ENCODE measurements around the gene HINFP.
A peak's percentile ranks its signal among the peaks of the same experiment; 100 is the strongest.
"Not testable (repeated sequence)": the region's sequence is repeated elsewhere in the genome, so short reads cannot be mapped to it uniquely, and the experiment has no call there.

The HINFP gene

DNA sequence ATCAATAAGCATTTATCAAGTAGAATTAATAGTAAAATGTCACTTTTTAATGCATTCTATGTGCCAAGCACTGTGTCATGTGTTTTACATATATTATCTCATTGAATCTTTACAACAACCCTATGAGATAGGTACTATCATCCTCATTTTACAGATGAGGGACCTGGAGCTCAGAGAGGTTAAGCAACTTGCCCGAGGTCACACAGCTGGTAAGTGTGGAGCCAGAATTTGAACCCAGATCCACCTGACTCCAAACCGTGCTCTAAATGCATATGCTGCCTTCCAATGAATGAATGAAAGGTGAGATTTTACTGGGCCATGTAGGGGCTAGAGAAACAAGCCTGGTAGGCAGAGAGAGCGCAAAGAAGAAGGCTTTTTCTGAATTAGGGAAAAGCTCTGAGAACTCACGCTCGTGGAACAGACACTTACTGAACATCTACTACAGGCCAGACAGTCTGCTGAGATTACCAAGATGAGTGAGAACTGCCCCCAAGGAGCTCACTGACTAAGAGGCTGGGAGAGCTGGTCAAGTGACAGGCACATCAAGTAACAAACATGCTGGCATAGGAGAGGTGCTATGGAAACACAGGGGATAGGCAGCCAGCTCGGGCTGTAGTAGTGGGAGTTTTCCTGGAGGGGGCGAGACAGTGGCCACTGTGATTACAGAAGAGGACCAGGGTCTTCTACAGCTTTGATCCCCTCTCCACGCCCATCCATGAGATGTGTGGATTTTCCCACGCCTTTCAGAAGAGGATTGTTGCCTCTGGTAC lies 31.9 kb downstream of the HINFP start:
- Mint-ChIP-seq H3K9me3 (no peaks in the 10 kb centered on the region), H3K27me3 (peaks cover 83% of the 10 kb centered on the region), H3K27ac (no peak overlapping the region), H3K4me1 (peaks cover 20% of the 10 kb centered on the region), H3K4me3 (no peak overlapping the region), H3K36me3 (no peaks in the 10 kb centered on the region)
- ATAC-seq = no peak

DNA sequence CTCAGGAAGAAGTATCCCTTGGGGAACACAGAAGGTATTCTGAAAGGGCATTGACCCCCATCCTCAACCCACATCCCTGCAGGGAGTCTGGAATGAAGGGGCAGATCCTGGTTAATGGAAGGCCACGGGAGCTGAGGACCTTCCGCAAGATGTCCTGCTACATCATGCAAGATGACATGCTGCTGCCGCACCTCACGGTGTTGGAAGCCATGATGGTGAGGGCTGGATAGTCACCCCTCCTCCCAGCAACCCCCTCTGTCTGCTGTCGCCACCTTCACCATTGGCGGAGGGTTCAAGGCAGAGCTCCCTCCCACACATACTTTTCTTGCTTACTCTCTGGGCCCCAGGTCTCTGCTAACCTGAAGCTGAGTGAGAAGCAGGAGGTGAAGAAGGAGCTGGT lies 32.8 kb downstream of the HINFP start:
- H3K36me3 Mint-ChIP-seq = no peaks in the 10 kb centered on the region
- ATAC-seq = no peak
- peaks cover 14% of the 10 kb centered on the region for H3K4me1 Mint-ChIP-seq
- H3K27me3 Mint-ChIP-seq = peaks cover 76% of the 10 kb centered on the region
- no peak overlapping the region for H3K27ac Mint-ChIP-seq
- no peaks in the 10 kb centered on the region for H3K9me3 Mint-ChIP-seq
- H3K4me3 Mint-ChIP-seq = no peak overlapping the region

DNA sequence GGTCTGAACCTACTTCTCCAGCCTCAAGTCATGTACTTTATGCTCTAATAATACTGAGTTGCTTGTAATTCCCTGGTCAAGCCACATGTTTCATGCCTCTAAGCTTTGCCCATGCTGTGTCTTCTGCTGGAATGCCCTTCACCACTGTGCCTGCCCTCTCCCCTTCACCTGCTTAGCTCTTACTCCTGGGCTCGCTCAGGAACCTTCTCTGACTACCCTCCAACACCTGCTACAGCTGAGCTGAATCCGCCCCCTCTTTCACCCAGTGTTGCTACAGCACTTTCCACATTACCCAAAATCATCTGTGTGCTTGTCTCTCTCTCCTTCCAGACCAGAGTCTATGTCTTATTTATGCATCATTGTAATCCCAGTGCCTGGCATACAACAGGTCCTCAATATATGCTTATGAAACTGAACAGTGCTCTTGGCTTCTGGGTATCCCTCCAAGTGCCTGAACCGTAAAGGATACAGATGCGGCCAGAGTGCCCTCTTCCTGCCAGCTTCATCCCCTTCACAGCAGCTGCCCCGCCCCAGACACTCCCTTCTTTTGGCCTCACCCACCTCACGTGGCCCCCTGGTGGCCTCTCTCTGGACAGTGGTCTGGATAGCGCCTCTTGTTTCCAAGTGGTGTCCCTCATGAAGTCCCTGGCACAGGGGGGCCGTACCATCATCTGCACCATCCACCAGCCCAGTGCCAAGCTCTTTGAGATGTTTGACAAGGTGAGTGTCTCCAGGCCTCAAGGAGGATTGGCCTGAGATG lies 34.5 kb downstream of the HINFP start:
- no peaks in the 10 kb centered on the region for H3K36me3 Mint-ChIP-seq
- peaks cover 59% of the 10 kb centered on the region for H3K27me3 Mint-ChIP-seq
- no peak for ATAC-seq
- no peak overlapping the region for H3K4me3 Mint-ChIP-seq
- H3K27ac Mint-ChIP-seq = no peak overlapping the region
- no peaks in the 10 kb centered on the region for H3K9me3 Mint-ChIP-seq
- H3K4me1 Mint-ChIP-seq = peaks cover 7% of the 10 kb centered on the region

DNA sequence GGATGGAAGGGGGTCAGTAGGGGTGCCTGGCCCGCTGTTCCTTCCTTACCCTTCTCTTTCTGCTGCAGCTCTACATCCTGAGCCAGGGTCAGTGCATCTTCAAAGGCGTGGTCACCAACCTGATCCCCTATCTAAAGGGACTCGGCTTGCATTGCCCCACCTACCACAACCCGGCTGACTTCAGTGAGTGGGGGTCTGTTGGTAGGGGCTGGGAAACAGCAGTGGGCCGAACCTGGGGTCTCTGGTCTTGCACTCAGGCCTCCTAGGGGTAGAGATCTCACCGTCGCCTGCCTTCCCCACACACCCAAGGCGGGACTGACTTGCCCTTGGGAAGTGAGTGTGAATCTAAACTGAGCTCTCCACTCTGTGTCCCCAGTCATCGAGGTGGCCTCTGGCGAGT lies 35.1 kb downstream of the HINFP start:
- Mint-ChIP-seq H3K27ac (no peak overlapping the region), H3K4me3 (no peak overlapping the region), H3K36me3 (no peaks in the 10 kb centered on the region), H3K4me1 (peaks cover 7% of the 10 kb centered on the region), H3K27me3 (peaks cover 54% of the 10 kb centered on the region), H3K9me3 (no peaks in the 10 kb centered on the region)
- ATAC-seq = no peak

DNA sequence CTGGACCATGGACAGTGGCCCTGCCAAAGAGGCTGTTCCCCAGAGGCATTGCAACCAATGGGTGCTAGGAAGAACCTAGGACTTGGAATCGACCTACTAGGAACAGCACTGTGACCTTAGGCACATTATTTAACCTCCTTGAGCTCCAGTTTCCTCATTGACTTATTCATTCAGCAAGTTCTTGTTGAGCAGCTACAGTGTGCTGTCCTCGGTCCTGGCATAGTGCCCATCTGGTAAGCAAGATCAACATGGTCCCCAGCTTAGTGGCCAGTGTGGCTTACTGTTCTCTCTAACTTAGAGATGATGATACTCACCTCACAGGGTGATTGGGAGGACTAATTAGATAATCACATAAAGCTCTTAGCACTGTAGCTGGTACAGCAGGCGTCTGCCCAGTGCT lies 35.7 kb downstream of the HINFP start:
- H3K27ac Mint-ChIP-seq = no peak overlapping the region
- H3K36me3 Mint-ChIP-seq = no peaks in the 10 kb centered on the region

DNA sequence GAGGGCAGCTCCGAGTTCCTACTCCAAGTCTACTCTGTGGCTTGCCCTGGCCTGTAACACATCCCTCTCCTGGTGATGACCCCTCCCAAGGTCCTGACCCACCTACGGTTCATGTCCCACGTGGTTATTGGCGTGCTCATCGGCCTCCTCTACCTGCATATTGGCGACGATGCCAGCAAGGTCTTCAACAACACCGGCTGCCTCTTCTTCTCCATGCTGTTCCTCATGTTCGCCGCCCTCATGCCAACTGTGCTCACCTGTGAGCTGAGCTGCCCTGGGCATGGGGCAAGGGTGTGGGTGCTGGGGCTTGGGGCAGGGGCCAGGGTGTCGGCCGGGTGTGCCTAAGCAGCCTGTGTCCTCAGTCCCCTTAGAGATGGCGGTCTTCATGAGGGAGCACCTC lies 37.1 kb downstream of the HINFP start:
- peaks cover 34% of the 10 kb centered on the region for H3K27me3 Mint-ChIP-seq
- H3K36me3 Mint-ChIP-seq = no peaks in the 10 kb centered on the region
- ATAC-seq = no peak
- no peak overlapping the region for H3K27ac Mint-ChIP-seq
- no peaks in the 10 kb centered on the region for H3K9me3 Mint-ChIP-seq
- H3K4me3 Mint-ChIP-seq = no peak overlapping the region
- H3K4me1 Mint-ChIP-seq = peaks cover 7% of the 10 kb centered on the region

More for the DNA sequence above, 35.7 kb downstream of the HINFP start:
- no peaks in the 10 kb centered on the region for H3K9me3 Mint-ChIP-seq
- peaks cover 7% of the 10 kb centered on the region for H3K4me1 Mint-ChIP-seq
- peaks cover 48% of the 10 kb centered on the region for H3K27me3 Mint-ChIP-seq
- ATAC-seq = no peak
- no peak overlapping the region for H3K4me3 Mint-ChIP-seq

DNA sequence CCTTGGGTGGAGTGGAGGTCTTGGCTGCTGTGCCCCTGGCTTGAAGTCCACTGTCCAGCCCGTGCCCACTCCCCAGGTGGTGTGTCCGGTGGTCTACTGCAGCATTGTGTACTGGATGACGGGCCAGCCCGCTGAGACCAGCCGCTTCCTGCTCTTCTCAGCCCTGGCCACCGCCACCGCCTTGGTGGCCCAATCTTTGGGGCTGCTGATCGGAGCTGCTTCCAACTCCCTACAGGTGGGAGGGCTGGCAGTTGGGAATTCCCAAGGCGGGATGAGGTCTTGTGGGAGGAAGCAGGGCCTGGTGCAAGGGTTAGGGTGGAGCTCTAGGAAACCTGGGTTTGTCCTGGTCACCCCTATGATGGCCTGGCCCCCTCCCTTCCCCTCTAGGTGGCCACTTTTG lies 38.8 kb downstream of the HINFP start:
- ATAC-seq = no peak
- Mint-ChIP-seq H3K4me1 (peaks cover 7% of the 10 kb centered on the region), H3K9me3 (no peaks in the 10 kb centered on the region)

DNA sequence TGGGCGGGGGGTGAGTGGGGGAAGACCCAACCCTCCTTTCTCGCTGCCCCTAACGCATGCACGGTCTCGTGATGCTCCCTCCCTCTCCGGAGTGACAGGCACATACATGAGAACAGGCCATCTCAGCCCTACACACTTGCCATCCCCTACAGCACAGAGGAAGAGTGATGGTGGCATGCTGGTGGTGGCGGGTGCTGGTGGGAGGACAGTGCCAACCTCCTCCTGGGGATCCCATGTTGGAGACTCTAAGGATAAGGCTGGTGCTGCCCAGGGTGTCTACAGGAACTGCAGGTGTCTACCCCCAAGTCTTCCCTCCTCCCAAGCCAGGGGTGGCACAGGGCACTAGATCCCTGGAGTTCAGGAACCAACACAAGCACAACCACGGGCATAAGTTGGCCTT lies 40.5 kb downstream of the HINFP start:
- no peak overlapping the region for H3K27ac Mint-ChIP-seq
- no peaks in the 10 kb centered on the region for H3K36me3 Mint-ChIP-seq
- no peak for ATAC-seq
- H3K4me3 Mint-ChIP-seq = no peak overlapping the region
- no peaks in the 10 kb centered on the region for H3K4me1 Mint-ChIP-seq
- H3K27me3 Mint-ChIP-seq = no peaks in the 10 kb centered on the region
- no peaks in the 10 kb centered on the region for H3K9me3 Mint-ChIP-seq

More for the DNA sequence above, 38.8 kb downstream of the HINFP start:
- peaks cover 17% of the 10 kb centered on the region for H3K27me3 Mint-ChIP-seq
- H3K36me3 Mint-ChIP-seq = no peaks in the 10 kb centered on the region
- no peak overlapping the region for H3K27ac Mint-ChIP-seq
- H3K4me3 Mint-ChIP-seq = no peak overlapping the region

DNA sequence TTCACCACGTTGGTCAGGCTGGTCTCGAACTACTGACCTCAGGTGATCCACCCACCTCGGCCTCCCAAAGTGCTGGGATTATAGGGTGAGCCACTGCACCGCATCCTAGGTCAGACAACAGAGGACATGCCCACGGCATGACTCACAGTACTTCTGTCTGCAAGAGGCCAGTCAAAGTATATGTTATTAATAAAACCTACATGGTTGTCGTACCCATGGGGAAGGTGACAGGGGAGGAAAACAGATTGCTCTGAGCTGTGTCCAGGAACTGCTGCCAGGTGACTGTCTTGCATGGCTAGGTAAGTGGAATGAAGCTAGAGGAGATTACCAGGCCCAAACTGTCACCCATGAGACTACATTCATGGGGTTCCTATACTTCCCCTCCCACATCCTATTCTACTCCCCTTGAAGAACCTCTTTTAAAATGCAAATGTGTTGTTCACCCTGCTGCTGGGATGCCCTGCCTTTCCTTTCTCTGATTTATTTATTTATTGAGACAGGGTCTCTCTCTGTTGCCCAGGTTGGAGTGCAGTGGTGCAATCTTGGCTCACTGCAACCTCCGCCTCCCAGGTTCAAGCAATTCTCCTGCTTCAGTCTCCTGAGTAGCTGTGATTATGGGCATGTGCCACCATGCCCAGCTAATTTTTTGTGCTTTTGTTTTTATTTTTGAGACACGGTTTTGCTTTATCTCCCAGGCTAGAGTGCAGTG lies 45.1 kb downstream of the HINFP start:
- Mint-ChIP-seq H3K4me3 (no peak overlapping the region), H3K27me3 (no peaks in the 10 kb centered on the region), H3K36me3 (no peaks in the 10 kb centered on the region), H3K4me1 (peaks cover 7% of the 10 kb centered on the region), H3K9me3 (no peaks in the 10 kb centered on the region), H3K27ac (no peak overlapping the region)
- ATAC-seq = no peak

DNA sequence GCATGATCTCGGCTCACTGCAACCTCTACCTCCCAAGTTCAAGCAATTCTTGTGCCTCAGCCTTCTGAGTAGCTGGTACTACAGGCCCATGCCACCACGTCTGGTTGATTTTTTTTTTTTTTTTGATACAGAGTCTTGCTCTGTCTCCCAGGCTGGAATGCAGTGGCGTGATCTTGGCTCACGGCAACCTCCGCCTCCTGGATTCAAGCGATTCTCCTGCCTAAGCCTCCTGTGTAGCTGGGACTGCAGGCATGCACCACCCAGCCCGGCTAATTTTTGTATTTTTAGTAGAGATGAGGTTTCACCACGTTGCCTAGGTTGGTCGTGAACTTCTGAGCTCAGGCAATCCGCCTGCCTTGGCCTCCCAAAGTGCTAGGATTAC lies 45.7 kb downstream of the HINFP start:
- H3K4me1 Mint-ChIP-seq, H3K36me3 Mint-ChIP-seq, ATAC-seq, H3K27ac Mint-ChIP-seq, H3K9me3 Mint-ChIP-seq, H3K27me3 Mint-ChIP-seq, H3K4me3 Mint-ChIP-seq: not testable (repeated sequence)

DNA sequence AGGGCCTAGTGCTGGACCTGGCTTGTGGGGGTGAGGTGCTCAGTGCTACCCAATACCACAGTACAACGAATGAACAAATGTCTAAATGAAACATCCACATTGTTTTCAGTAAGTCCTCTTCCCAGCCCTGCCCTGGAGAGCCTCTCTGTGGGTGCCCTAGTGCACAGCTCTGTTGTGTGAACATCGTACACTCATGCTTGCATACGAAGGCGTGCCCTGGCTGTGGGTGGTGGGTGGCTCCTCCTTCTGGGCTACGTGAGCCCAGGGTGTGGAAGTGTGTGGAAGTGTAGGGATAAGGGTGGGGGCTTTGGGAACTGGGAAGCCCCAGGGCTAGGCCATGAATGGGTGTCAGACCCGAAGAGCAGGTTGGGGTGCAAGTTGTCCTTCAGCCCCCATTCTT lies 46.6 kb downstream of the HINFP start:
- ATAC-seq = no peak
- Mint-ChIP-seq H3K9me3 (no peaks in the 10 kb centered on the region), H3K36me3 (no peaks in the 10 kb centered on the region), H3K27me3 (no peaks in the 10 kb centered on the region), H3K27ac (peak overlapping the region; percentile 91), H3K4me1 (peaks cover 7% of the 10 kb centered on the region), H3K4me3 (peak overlapping the region; percentile 93)

DNA sequence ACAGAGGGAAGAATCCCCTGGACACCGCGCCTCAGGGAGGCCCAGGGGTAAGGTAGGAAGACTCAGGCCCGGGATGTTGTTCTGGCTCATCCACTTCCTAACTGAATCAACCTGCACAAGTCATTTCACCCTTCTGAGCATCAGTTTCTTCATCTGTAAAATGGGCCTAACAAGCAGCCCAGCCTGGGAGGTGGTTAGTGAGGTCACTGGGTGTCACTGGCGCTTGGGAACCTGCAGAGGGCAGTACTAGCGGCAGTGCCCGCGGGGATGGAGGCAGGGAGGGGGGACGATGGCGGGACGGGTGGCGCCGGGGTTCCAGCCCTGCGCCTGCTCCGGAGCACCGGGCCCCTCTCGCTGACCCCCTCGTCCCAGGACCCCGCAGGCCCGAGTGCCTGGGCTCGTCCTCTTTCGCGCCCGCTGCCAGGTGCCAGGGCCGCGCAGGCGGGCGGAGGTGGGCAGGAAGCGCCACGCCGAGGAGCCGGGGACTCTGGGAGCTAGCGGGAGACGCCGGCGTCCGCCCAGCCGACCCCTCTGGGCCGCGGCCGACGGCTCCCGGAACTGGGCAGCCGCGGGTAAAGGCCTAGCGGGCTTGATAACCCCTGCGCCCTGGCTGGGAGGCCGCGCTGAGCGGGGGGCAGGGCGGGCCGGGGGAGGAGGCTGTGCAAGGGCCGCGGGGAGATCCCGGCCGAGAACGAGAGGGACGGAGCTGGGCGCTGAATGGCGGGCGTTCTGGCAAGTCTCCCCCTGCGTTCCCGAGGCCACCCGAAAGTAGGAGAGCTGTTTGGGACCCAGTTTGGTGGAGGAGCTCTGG lies 47.3 kb downstream of the HINFP start, which contains the start of gene NLRX1:
Gene NLRX1, plus strand, starts transcription at position 255 of the 811 bp plus-strand sequence. CDS start 2,679 bp downstream, outside the sequence.
- peak within 1 kb of the TSS; percentile 91 for H3K27ac Mint-ChIP-seq
- H3K4me3 Mint-ChIP-seq = peak within 1 kb of the TSS; percentile 93
- H3K36me3 Mint-ChIP-seq = peaks cover under 1% of the 10 kb centered on the region
- peak; percentile 94 for ATAC-seq
- no peaks in the 10 kb centered on the region for H3K27me3 Mint-ChIP-seq
- no peaks in the 10 kb centered on the region for H3K9me3 Mint-ChIP-seq
- H3K4me1 Mint-ChIP-seq = peaks cover 7% of the 10 kb centered on the region

DNA sequence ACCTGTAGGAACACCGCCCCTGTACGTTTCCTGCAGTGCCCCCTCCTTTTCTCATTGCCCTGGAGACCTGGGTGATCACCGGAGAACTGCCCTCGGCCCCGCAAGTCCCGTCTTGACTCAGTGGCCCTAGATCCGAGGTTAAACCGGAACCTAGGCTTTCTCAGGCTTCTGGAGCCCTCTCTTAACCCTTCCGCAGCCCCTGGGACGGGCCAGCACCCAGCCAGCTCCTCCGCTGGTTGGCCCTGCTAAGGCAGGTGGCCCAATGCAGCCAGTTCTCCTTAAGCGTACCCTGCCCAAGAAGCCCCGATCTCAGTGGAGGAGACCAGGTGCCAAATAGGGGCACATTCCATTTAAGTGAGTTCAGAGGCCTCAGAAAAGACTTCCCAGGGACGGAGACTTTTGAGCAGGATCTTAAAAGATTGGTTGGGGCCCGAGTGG lies 47.9 kb downstream of the HINFP start:
- ATAC-seq = peak; percentile 70
- Mint-ChIP-seq H3K9me3 (no peaks in the 10 kb centered on the region), H3K36me3 (peaks cover 6% of the 10 kb centered on the region), H3K27me3 (no peaks in the 10 kb centered on the region), H3K27ac (peak overlapping the region; percentile 91), H3K4me1 (peaks cover 7% of the 10 kb centered on the region), H3K4me3 (peak overlapping the region; percentile 93)

DNA sequence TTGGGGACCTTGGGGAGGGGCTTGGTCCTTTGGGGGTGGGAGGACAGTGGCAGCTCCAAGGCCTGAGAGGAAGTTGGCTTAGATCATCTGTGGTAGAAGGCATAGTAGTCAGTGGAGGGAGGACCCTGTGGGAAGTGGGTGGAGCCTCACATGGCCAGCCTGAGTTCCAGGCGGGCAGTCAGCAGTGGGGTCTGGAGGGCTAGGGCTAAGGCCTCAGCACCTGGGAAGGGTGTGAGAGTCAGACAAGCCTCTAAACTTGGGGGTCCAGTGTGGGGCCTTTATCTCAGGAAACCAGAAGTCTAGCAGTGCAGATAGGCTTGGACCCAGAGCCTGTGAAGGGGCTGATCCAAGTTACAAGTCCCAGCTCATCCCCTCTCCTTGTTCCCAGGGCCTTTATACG lies 51.1 kb downstream of the HINFP start:
- Mint-ChIP-seq H3K36me3 (peaks cover 12% of the 10 kb centered on the region), H3K27ac (no peak overlapping the region), H3K9me3 (no peaks in the 10 kb centered on the region), H3K4me1 (peaks cover 7% of the 10 kb centered on the region), H3K27me3 (no peaks in the 10 kb centered on the region), H3K4me3 (no peak overlapping the region)
- ATAC-seq = no peak

DNA sequence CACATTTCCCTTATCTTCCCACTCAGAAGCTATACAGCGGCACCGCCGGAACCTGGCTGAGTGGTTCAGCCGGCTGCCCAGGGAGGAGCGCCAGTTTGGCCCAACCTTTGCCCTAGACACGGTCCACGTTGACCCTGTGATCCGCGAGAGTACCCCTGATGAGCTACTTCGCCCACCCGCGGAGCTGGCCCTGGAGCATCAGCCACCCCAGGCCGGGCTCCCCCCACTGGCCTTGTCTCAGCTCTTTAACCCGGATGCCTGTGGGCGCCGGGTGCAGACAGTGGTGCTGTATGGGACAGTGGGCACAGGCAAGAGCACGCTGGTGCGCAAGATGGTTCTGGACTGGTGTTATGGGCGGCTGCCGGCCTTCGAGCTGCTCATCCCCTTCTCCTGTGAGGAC lies 52.1 kb downstream of the HINFP start:
- H3K36me3 Mint-ChIP-seq = peaks cover 16% of the 10 kb centered on the region

More for the DNA sequence above, 52.1 kb downstream of the HINFP start:
- Mint-ChIP-seq H3K4me3 (no peak overlapping the region), H3K27me3 (no peaks in the 10 kb centered on the region), H3K9me3 (no peaks in the 10 kb centered on the region), H3K27ac (no peak overlapping the region), H3K4me1 (peaks cover 11% of the 10 kb centered on the region)
- no peak for ATAC-seq
